Activated CD4-positive, CD25-positive, alpha-beta regulatory T cell treated with anti-CD3 and anti-CD28 coated beads, Interleukin-2, amount 50 U/mL, for 24 hours (primary cell): ENCODE results near the gene MCRS1.
"Not testable (repeated sequence)": the region's sequence is repeated elsewhere in the genome, so short reads cannot be mapped to it uniquely, and the experiment has no call there.

ENCODE experiments used
- ATAC-seq, 2 donors: fragments of 150-1000 bp; cut with Tn5 transposase; one replicate each; pipeline ENCODE4 v1.10.0; 2021; ENCODE audit warnings: mild to moderate bottlenecking in 1 of 2, moderate library complexity in 1 of 2

The MCRS1 gene

GRCh38 chr12:49512546-49512945 lies 55.4 kb downstream of the MCRS1 start:
- ATAC-seq: no peak

DNA sequence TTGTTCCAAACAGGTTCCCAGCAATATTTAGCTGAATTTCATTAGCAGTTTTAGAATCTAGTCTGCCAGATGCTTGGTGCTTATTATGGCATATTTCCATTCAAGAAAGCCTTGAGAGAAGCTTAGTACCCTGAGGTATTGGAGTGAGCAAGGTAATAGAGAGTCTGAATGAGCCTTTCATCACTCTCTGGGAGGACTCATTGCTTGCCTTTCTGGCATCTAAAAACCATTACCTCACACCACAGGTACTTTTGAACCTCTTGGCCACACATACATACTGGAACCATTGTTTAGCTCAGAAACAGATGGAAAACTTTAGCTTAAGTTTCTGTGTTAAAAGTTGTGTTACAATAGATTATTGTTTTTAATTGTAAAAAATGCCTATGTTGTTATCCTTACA lies 56.5 kb downstream of the MCRS1 start:
- ATAC-seq: no peak

DNA sequence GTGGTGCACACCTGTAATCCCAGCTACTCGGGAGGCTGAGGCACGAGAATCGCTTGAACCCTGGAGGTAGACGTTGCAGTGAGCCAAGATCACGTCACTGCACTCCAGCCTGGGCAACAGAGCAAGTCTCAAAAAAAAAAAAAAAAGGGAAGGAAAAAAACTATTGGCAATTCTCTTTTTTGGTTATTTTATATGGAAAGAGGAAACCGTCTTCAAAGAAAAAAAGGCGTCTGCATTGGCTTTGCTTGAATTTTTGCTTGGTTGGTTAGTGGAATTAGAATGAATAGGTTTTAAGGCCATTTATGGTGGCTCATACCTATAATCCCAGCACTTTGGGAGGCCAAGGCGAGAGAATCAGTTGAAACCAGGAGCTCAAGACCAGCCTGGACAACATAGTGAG lies 58.3 kb downstream of the MCRS1 start:
- not testable (repeated sequence) for ATAC-seq
